GM12878 (cell line): ENCODE results near the gene AGBL1. TPM values are rescaled to one million over a fixed set of nuclear protein-coding genes. Genes with fewer than 3 reads are reported as not detected.

Experiments used
- ATAC-seq: fragments of 200-7000 bp; cut with Tn5 transposase; 3 replicates; pipeline ENCODE4 v1.9.1; 2020; ENCODE audit warnings: mild to moderate bottlenecking, moderate library complexity
- BruUV-seq: library from RNA; stranded (reverse); fragments of 400-500 nt; replicated peaks from 2 replicates; lab custom pipeline; 2021; lab: Mats Ljungman, UMichigan
- CTCF ChIA-PET: fragments of 300-600 bp; sonication (Branson Sonifier 250); formaldehyde crosslinking; extraction: SDS; loops from one replicate; lab custom pipeline; 2021; ENCODE audit warnings: inconsistent platforms; lab: Yijun Ruan, JAX
- POLR2A ChIA-PET: fragments of 350-600 bp; formaldehyde crosslinking; extraction: SDS; loops from one replicate; lab custom pipeline; 2021; ENCODE audit warnings: inconsistent platforms; lab: Charles Lee
- RAD21 ChIA-PET: fragments of 300-600 bp; sonication (Branson Sonifier 250); formaldehyde crosslinking; loops from one replicate; lab custom pipeline; 2023; ENCODE audit warnings: antibody characterized with exemption; ENCODE audit not compliant: unreplicated experiment; lab: Charles Lee
- SMC1A ChIA-PET: fragments of 300-600 bp; sonication (Branson Sonifier 250); formaldehyde crosslinking; loops from one replicate; lab custom pipeline; 2023; ENCODE audit not compliant: unreplicated experiment, uncharacterized antibody; lab: Charles Lee
- DNase-seq: peaks from one replicate; pipeline ENCODE4 v3.0.0-alpha.2; 2011; ENCODE audit warnings: low read depth, low spot score
- FAIRE-seq: peaks from 3 replicates; lab custom pipeline; 2011; peaks lifted over from hg19 to GRCh38; lab: Jason Lieb, UNC
- H2AFZ ChIP-seq: 2 replicates; pipeline ENCODE4 v1.6.0; 2011; ENCODE audit warnings: low read depth, low read length, control low read depth; ENCODE audit not compliant: control insufficient read depth
- H3K27ac ChIP-seq: 2 replicates; pipeline ENCODE4 v1.5.1; 2011; ENCODE audit warnings: control low read depth; ENCODE audit not compliant: control insufficient read depth, insufficient read depth
- H3K27me3 ChIP-seq, 2 experiments: replicated peaks in 1 of 2; 2 replicates each; pipeline versions ENCODE4 v1.6.0 to v1.6.1; 2011; ENCODE audit warnings: low read length in 1 of 2; ENCODE audit not compliant: control insufficient read depth in 2 of 2, insufficient read depth in 2 of 2
- H3K36me3 ChIP-seq, 2 experiments: 2 replicates each; pipeline ENCODE4 v1.5.1; 2011; ENCODE audit warnings: low read length in 1 of 2; ENCODE audit not compliant: control insufficient read depth in 2 of 2, insufficient read depth in 2 of 2
- H3K4me1 ChIP-seq: 2 replicates; pipeline ENCODE4 v1.6.1; 2011; ENCODE audit warnings: mild to moderate bottlenecking, low read length, moderate library complexity, mixed read lengths; ENCODE audit not compliant: control insufficient read depth, insufficient read depth
- H3K4me2 ChIP-seq: 2 replicates; pipeline ENCODE4 v1.6.0; 2011; ENCODE audit warnings: control low read depth; ENCODE audit not compliant: control insufficient read depth, insufficient read depth
- H3K4me3 ChIP-seq: fragments of 200-600 bp; sonication (generic); 2 replicates; pipeline ENCODE4 v1.5.1; 2016
- H3K79me2 ChIP-seq: 2 replicates; pipeline ENCODE4 v1.6.0; 2011; ENCODE audit warnings: low read length; ENCODE audit not compliant: control insufficient read depth, insufficient read depth
- H3K9ac ChIP-seq: 2 replicates; pipeline ENCODE4 v1.8.0; 2011; ENCODE audit warnings: low read length, control low read depth, mixed read lengths; ENCODE audit not compliant: control insufficient read depth, insufficient read depth
- H3K9me3 ChIP-seq: replicated peaks from 3 replicates; pipeline ENCODE4 v1.5.1; 2011; ENCODE audit warnings: mild to moderate bottlenecking, low read length; ENCODE audit not compliant: control insufficient read depth, insufficient read depth
- H4K20me1 ChIP-seq: 2 replicates; pipeline ENCODE4 v1.6.0; 2011; ENCODE audit not compliant: control insufficient read depth, insufficient read depth
- BHLHE40 ChIP-seq, 2 experiments: fragments of 450-650 bp in 1 of 2; IDR thresholded peaks; 2 replicates each; pipeline ENCODE4 v1.6.1; 2011 to 2017; ENCODE audit warnings: low read depth in 2 of 2, borderline replicate concordance in 1 of 2, improper control_type of control experiment in 1 of 2, low read length in 1 of 2, mild to moderate bottlenecking in 1 of 2
- ZNF274 ChIP-seq: IDR thresholded peaks from one replicate; pipeline ENCODE4 v1.8.0; 2011; ENCODE audit not compliant: insufficient read length, insufficient read depth
- WGBS: methylation state at CpG from one replicate; pipeline ENCODE4 v1.1.6; 2016; ENCODE audit warnings: low lambda C conversion rate; ENCODE audit not compliant: insufficient replicate concordance, insufficient coverage; ENCODE audit errors: missing lambda C conversion rate; 5-methylcytosine and 5-hydroxymethylcytosine counted together
- in situ Hi-C: fragments of 300-500 bp; cut with MboI; formaldehyde crosslinking; loops from 9 replicates; pipeline ENCODE4 v1.14.3; 2018; ENCODE audit warnings: mixed read lengths
- intact Hi-C: fragments of 100-400 bp; cut with micrococcal nuclease; formaldehyde crosslinking; loops from one replicate; pipeline ENCODE4 v1.14.2; 2022; ENCODE audit not compliant: unreplicated experiment
- polyA plus RNA-seq, 11 experiments: library from polyadenylated mRNA; depleted of rRNA in 4 of 11; unstranded in 6 of 11; stranded (reverse) in 5 of 11; fragments of >200 nt; fragmentation: Nextera tagmentation in 4 of 11; fragmentation: Illumina TruSeq in 1 of 11; extraction: Ambion mirVana in 4 of 11; extraction: Trizol in 1 of 11; gene quantifications; 1 replicate in 1 of 11; 2 replicates in 10 of 11; pipeline versions ENCODE4 v1.2.1 to v1.2.3, GENCODE V29; 2011 to 2016; ENCODE audit warnings: inconsistent platforms in 2 of 11, missing spikeins in 2 of 11, low read depth in 1 of 11
- total RNA-seq, 4 experiments: library from RNA; depleted of rRNA in 3 of 4; stranded (reverse); fragments of >200 nt in 3 of 4; fragmentation: Illumina TruSeq in 1 of 4; extraction: Trizol in 1 of 4; gene quantifications; 2 replicates each; pipeline versions ENCODE4 v1.2.1 to v1.2.3, GENCODE V29; 2013 to 2021
- TF ChIP-seq, protein P1 (sequence below): IDR thresholded peaks from 2 replicates; pipeline ENCODE4 v1.6.1; 2012; ENCODE audit warnings: mild to moderate bottlenecking, low read depth, low read length

AGBL1 gene
- total and polyA plus RNA-seq, 10 of the 15 experiments (the other 5 are each of a cell fraction or from before 2014, with no cell fraction given) = not detected

DNA sequence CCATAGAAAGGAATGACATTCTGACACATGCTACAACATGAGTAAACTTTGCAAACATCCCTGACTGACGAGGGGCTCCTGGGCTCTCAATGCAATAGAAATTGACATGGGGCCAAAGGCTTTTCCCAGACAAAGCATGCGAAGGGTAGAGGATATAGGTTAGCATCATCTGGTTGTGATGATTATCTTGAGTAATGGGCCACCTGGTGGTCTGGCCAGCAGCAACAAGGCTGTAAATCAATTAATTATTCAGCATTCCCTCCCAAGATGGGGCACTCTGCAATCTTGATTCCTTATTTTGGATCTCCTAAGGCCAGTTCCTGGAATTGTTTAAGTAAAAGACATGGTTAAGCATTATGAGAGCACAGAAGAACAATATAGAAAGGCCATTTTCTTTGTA, 99.2 kb downstream of the AGBL1 start (continued):
- TF ChIP-seq, protein P1, sequence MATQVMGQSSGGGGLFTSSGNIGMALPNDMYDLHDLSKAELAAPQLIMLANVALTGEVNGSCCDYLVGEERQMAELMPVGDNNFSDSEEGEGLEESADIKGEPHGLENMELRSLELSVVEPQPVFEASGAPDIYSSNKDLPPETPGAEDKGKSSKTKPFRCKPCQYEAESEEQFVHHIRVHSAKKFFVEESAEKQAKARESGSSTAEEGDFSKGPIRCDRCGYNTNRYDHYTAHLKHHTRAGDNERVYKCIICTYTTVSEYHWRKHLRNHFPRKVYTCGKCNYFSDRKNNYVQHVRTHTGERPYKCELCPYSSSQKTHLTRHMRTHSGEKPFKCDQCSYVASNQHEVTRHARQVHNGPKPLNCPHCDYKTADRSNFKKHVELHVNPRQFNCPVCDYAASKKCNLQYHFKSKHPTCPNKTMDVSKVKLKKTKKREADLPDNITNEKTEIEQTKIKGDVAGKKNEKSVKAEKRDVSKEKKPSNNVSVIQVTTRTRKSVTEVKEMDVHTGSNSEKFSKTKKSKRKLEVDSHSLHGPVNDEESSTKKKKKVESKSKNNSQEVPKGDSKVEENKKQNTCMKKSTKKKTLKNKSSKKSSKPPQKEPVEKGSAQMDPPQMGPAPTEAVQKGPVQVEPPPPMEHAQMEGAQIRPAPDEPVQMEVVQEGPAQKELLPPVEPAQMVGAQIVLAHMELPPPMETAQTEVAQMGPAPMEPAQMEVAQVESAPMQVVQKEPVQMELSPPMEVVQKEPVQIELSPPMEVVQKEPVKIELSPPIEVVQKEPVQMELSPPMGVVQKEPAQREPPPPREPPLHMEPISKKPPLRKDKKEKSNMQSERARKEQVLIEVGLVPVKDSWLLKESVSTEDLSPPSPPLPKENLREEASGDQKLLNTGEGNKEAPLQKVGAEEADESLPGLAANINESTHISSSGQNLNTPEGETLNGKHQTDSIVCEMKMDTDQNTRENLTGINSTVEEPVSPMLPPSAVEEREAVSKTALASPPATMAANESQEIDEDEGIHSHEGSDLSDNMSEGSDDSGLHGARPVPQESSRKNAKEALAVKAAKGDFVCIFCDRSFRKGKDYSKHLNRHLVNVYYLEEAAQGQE = no peak
- TF ChIP-seq, all 136 proteins: peak for 0

GRCh38 chr15:86183596-86184491, 104.2 kb downstream of the AGBL1 start:
- H3K36me3 ChIP-seq = no peaks in the 10 kb centered on the region
- no peak overlapping the region for H3K4me2 ChIP-seq
- no peak overlapping the region for H3K9ac ChIP-seq
- in situ Hi-C loops (no loop called here), intact Hi-C loops (no loop called here)
- FAIRE-seq (no peak), ATAC-seq (peak; percentile 41; the same call in 1 of the 3 replicates), DNase-seq (no peak)
- BruUV-seq = no TSS peak
- H3K79me2 ChIP-seq = no peaks in the 10 kb centered on the region
- no peaks in the 10 kb centered on the region; a peak in 1 of 4 replicates for H3K27me3 ChIP-seq
- no peaks in the 10 kb centered on the region for H3K4me1 ChIP-seq
- 2% methylated on average over 6 of the region's 6 CpGs for WGBS
- ChIA-PET SMC1A (no interaction called here), POLR2A (no interaction called here), CTCF (no interaction called here), RAD21 (interaction anchor here (0.6 kb wide), 1 partner anchor 31 kb away, joined by 3 read pairs; no protein-coding TSS in a partner anchor)
- no peak overlapping the region for H2AFZ ChIP-seq
- H3K9me3 ChIP-seq = no peaks in the 10 kb centered on the region
- H3K4me3 ChIP-seq = no peak overlapping the region
- H4K20me1 ChIP-seq = no peaks in the 10 kb centered on the region
- no peak overlapping the region for H3K27ac ChIP-seq
- no peak for TF ChIP-seq ZNF274
- peak; percentile 43 to 77; a peak in 2 of 4 replicates for TF ChIP-seq BHLHE40 (IDR thresholded peaks at IDR 0.05; ENCODE audit: borderline replicate concordance in 1 of 2, low read depth in 2 of 2, low read length in 1 of 2)
- TF ChIP-seq, all 136 proteins: peak for 1
